ENCODE measurements around the gene TCAIM.

The TCAIM gene

DNA sequence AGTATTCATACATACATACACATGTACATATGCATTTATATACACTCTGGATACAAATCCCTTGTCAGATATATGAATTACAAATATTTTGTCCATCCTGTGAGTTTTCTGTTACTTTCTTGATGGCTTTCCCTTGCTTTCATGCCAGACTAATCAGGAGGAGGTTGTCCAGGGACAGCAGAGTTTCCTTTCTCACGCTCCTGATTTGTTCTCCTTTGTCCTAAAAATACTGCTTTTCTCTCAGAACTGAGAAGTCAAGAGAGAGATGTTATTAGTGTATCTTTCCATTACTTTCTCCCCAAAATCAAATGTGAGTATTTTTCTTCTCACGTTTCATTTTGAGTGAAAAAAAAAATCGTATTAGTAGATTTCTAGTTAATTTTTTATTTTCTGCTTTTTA lies 12.1 kb upstream of the TCAIM start:
- TF ChIP-seq, protein P1, sequence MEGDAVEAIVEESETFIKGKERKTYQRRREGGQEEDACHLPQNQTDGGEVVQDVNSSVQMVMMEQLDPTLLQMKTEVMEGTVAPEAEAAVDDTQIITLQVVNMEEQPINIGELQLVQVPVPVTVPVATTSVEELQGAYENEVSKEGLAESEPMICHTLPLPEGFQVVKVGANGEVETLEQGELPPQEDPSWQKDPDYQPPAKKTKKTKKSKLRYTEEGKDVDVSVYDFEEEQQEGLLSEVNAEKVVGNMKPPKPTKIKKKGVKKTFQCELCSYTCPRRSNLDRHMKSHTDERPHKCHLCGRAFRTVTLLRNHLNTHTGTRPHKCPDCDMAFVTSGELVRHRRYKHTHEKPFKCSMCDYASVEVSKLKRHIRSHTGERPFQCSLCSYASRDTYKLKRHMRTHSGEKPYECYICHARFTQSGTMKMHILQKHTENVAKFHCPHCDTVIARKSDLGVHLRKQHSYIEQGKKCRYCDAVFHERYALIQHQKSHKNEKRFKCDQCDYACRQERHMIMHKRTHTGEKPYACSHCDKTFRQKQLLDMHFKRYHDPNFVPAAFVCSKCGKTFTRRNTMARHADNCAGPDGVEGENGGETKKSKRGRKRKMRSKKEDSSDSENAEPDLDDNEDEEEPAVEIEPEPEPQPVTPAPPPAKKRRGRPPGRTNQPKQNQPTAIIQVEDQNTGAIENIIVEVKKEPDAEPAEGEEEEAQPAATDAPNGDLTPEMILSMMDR (IDR thresholded peaks at IDR 0.05; ENCODE audit: low read depth, low read length, missing control alignments): no peak
- H3K4me3 ChIP-seq (ENCODE audit: low read depth, low read length): no peak overlapping the region
- in situ Hi-C loops (cut with HindIII; ENCODE audit: low sequenced_read_pairs): no loop called here
- DNase-seq (ENCODE audit: low read depth): no peak

DNA sequence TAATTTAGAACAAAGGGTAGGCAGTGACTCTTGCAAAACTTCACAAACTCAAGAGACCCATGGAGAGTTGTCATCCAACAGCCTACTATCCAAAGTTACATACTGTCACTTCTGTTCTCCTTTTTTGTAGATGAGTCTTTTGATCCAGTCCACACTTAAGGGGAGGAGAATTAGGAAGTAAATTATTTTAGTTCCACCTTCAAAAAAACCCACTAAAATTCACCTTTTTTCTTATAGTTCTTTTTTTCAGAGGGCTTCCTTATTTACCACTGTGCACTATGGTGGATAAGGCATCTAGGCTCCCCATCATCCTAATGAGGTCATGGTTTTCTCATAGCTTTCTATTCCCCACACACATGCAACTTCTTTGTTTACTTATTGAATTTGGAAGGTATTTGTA lies 8.6 kb upstream of the TCAIM start:
- TF ChIP-seq, protein P1 (IDR thresholded peaks at IDR 0.05; ENCODE audit: low read depth, low read length, missing control alignments): no peak
- no peak for DNase-seq (ENCODE audit: low read depth)
- no peak overlapping the region for H3K4me3 ChIP-seq (ENCODE audit: low read depth, low read length)
- in situ Hi-C loops (cut with HindIII; ENCODE audit: low sequenced_read_pairs): no loop called here

DNA sequence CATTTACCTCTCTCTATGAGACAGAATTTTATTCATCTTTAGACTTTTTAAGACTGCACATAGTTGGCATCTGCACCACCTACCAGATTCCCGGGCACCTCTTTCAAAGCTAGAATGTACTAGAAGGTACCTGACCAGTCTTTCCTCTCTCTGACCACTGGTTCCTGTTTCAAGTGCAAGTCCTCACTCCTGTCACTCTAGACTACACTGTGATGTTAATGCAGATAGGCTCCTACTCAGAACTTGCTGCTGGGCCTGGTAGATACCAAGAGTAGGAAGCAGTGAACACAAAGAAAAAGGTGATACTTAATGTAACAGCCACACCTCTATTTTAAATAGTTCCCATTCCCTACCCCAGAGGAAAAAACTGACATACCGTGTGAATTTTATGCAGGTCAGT lies 8.1 kb upstream of the TCAIM start:
- no peak overlapping the region for H3K4me3 ChIP-seq (ENCODE audit: low read depth, low read length)
- in situ Hi-C loops (cut with HindIII; ENCODE audit: low sequenced_read_pairs): no loop called here
- DNase-seq (ENCODE audit: low read depth): no peak
- TF ChIP-seq, protein P1 (IDR thresholded peaks at IDR 0.05; ENCODE audit: low read depth, low read length, missing control alignments): no peak

DNA sequence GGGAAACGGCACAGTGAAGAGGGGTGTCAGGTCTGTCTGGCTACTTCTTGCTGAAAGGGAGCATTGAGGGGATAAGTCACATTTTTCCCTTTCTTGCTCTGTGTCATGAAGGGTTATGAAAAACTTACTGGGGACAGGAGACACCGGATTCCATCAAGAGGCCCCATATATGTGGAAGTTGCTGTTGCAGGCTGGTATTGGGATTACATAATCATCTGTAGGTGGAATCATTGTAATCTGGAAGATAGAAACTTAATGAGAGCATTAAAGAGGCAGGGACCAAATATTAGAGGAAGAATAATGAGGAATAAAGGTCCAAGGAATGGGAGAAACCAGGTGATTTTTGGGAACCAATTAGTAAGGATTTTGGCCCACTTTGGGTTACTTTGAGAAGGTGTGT lies 4.2 kb upstream of the TCAIM start:
- no peak overlapping the region for H3K4me3 ChIP-seq (ENCODE audit: low read depth, low read length)
- no peak for DNase-seq (ENCODE audit: low read depth)
- in situ Hi-C loops (cut with HindIII; ENCODE audit: low sequenced_read_pairs): no loop called here
- TF ChIP-seq, protein P1 (IDR thresholded peaks at IDR 0.05; ENCODE audit: low read depth, low read length, missing control alignments): no peak

DNA sequence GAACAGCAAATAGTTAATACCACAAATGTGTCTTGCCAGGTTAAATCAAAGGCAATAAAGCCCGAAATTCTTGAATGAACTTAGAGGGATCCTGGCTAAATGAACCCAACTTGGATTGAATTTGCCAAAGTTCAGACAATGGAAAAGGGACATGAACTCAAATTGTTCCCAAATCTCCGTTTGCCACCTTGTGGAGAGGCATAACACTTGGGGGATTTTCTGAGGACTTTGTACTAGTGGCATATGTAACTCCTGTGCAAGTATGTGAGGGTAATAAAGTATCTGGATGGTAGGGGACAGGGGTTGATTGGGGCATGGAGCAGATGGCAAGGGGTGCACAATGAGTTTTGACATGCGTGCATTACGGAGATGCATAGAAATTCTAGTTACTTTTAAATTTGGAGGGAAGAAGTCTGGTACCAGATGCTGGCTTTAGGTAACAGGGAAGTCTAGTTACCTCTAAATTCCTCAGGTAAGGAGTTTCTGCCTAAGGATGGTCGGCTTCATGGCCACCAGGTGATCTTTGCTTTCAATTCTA lies 1.2 kb upstream of the TCAIM start:
- DNase-seq (ENCODE audit: low read depth): no peak
- in situ Hi-C loops (cut with HindIII; ENCODE audit: low sequenced_read_pairs): no loop called here
- TF ChIP-seq, protein P1 (IDR thresholded peaks at IDR 0.05; ENCODE audit: low read depth, low read length, missing control alignments): peak; percentile 16
- peak overlapping the region; percentile 71 for H3K4me3 ChIP-seq (ENCODE audit: low read depth, low read length)

DNA sequence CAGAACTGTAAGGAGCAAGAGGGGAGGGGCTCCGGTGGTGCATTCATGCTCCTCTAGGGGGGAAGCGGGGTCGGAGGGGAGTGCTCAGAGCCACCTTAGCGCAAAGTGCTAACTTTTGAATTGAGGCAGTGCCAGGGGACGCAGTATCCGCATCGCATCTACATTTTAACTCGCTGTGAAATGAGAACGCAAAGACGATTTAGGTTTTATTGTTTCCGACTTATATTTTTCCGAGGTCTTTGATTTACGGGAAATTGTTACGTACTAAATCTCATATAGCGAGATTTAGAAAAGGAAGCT lies 212 bp downstream of the TCAIM start:
- peak overlapping the region; percentile 71 for H3K4me3 ChIP-seq (ENCODE audit: low read depth, low read length)
- TF ChIP-seq, protein P1 (IDR thresholded peaks at IDR 0.05; ENCODE audit: low read depth, low read length, missing control alignments): no peak
- DNase-seq (ENCODE audit: low read depth): no peak
- in situ Hi-C loops (cut with HindIII; ENCODE audit: low sequenced_read_pairs): no loop called here
